HG03439 (cell line): ENCODE measurements around the gene CRB1.

ENCODE experiments used
- ATAC-seq: cut with Tn5 transposase; IDR thresholded peaks from one replicate; pipeline ENCODE4 v1.9.1; 2021; ENCODE audit warnings: mild to moderate bottlenecking, moderate library complexity; ENCODE audit not compliant: unreplicated experiment

CRB1 gene

DNA sequence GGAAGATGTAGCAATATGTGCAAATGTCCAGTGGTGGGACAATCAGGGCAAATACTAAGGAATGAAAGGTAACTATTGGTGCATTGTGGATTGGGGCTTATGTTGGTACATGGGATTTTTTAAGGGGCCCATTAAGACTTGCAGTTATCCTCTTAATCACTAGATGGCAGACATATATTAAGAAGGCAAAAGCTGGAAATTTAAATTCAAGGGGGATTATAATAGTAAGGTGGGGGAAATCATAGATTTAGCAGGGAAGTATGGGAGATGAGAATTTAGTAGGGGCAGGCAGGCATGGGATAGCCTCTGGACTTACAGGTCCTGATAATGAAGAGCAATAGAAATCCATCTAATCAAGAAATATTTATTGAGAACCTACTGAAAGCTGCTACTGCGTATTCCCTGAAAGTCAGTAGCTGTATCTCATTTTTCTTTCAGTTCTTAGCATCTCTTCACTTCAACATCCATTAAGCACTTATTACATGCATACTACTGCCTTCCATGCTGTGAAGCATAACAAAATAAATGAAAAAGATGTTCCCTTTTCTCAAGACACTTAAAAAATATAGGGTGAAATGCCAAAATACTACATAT lies 251.8 kb downstream of the CRB1 start:
- ATAC-seq = no peak

DNA sequence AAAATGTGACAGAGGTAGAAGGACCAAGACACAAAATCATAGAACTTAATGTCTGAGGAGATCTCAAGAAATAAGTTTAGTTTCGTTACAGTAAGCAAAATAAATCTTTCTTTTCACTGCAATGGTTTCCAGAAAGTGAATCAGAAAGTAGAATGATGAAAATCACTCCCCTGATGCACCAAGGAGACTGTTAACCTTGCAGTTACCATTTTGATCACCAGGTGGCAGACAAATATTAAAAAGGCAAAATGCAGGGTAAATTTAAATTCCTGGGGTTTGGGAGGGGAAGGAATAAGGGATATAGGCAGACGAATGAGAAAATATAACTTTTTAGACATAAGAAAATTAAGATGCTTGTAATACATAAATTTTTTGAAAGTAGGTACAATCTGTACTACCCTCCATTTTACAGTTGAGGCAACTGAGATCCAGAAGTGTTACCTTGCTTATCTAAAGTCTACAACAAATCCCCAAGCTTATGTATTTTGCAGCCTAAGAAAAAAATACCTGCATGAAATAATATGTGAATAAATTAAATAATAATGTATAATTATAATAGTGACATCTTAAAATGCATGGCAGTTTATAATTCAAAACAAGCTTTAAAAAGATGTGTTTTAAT lies 253.2 kb downstream of the CRB1 start:
- ATAC-seq = no peak

DNA sequence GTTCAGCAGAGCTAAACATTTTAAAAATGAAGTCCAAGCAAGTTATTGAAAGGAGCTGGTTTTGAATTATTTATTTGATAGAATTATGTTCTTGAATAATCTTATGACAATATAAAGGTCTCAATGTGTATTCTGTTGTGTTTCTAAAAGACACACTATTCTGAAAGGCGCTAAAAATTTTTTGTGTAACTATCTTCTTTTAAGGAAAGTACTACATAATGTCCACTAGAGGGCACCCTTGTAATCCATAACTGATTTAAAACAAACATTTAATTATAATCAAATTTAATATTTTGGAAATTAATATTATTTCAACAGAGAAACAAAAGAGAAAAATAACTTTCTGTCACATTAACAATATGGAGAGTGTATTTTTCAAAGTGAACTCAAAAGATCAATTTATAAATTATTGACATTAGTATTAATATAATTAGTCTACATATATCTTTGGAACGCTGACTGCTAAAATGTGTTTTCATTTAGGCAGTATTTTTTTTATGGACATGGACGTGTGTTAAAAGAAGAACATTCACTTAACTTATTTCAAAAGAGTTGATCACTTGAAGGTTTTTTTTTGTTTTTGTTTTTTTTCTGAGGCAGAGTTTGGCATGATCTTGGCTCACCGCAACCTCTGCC lies 258.8 kb downstream of the CRB1 start:
- ATAC-seq = no peak
